ENCODE results near the gene NUAK2.

Gene NUAK2

GRCh38 chr1:205325334-205325884 is 3.9 kb upstream of the NUAK2 start:
- no peak overlapping the region for H3K4me3 ChIP-seq (ENCODE audit: low read length)
- peak; percentile 32 for DNase-seq (ENCODE audit: low read depth, low spot score)

GRCh38 chr1:205324781-205325180 is 3.2 kb upstream of the NUAK2 start:
- H3K4me3 ChIP-seq (ENCODE audit: low read length) = no peak overlapping the region
- DNase-seq (ENCODE audit: low read depth, low spot score) = no peak

GRCh38 chr1:205323794-205324193 is 2.2 kb upstream of the NUAK2 start:
- H3K4me3 ChIP-seq (ENCODE audit: low read length) = no peak overlapping the region
- no peak for DNase-seq (ENCODE audit: low read depth, low spot score)

- no peak for DNase-seq (ENCODE audit: low read depth, low spot score)
- no peak overlapping the region for H3K4me3 ChIP-seq (ENCODE audit: low read length)
Measured at GRCh38 chr1:205321959-205322283, 376 bp upstream of the NUAK2 start.

- no peak overlapping the region for H3K4me3 ChIP-seq (ENCODE audit: low read length)
- no peak for DNase-seq (ENCODE audit: low read depth, low spot score)
Measured at GRCh38 chr1:205319081-205320018, 2.2 kb downstream of the NUAK2 start.

DNA sequence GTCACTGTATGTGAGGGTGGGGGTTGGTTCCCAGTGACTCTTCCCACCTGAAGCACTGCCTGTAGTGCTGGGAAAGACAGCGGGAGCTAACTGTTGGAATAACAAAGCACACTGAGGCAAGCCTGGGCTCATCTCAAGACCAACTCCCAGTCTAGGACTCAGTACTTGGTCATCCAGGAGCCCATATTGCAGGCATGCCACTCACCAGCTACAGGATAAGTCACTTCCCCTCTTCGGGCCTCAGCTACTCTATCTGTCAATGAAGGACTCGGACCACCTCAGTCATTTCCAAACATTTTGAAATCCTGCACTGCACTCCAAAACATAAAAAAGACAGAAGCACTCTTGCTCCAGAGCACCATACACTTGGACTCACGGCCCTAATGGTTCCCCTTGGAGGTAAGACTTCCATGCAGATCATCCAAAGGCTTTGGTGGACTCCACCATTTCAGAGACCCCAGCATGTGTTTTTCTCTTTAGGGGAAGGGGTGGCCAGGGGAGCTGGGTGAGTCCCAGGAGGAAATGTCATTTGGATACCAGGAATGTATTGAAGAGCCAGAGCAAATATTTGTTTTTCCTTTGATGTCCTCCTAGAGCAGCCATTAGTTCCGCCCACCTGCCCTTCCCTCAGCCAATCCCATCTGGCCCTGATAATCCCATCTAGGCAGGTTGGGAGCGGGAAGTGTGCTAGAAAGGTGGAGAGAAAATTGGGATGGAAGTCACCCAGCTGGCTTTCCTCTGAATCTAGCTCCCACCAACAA is 3.1 kb downstream of the NUAK2 start:
- no peak overlapping the region for H3K4me3 ChIP-seq (ENCODE audit: low read length)
- no peak for DNase-seq (ENCODE audit: low read depth, low spot score)

DNA sequence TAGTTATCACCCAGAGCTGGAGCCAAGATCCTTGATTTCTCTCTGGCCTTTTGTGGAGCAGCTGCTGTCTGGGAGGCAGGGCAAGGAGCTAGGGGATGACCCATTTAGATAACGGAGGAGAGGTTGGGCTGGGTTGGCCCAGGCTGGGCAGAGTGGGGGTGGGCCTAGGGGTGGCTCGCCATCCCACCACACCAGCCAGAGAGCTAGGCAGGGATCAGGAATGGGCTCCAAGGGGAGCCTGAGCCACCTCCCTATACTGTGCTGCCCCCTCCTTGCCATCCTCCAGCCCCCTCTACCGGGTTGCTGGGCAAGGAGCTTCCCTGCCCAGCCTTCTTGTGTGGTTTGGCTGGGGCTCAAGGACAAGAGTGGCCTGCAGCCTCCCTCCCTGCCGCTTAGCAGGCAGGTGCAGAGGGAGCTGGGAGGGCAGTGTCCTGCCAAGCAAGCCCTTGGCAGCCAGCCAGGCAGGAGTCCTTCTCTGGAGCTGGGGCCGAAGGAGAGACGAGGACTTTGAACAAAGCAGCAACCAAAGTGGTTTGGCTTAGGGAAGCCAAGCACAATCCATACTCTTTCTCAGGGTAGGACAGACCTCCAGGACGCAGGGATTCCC is 4.1 kb downstream of the NUAK2 start:
- no peak for DNase-seq (ENCODE audit: low read depth, low spot score)

DNA sequence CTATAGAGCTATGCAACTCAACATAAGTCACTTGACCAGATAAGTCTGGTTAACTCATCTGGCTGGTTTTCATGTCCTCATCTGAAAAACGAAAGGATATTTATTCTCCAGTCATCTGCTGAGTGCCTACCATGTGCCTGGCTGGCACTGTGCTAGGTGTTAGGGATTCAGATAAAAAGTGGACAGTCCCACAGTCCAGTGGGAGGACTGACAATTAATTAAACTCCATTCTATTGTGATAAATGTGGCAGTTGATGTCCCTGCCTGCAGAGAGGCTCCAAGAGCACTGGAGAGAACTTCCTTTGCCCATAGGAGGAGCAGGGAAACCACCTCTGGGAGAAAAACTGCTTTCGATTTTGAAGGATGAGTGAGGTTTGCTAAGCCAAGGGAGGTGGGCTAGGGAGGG is 5.4 kb downstream of the NUAK2 start:
- no peak for DNase-seq (ENCODE audit: low read depth, low spot score)
- no peak overlapping the region for H3K4me3 ChIP-seq (ENCODE audit: low read length)

More for the DNA sequence above, 4.1 kb downstream of the NUAK2 start:
- no peak overlapping the region for H3K4me3 ChIP-seq (ENCODE audit: low read length)

DNA sequence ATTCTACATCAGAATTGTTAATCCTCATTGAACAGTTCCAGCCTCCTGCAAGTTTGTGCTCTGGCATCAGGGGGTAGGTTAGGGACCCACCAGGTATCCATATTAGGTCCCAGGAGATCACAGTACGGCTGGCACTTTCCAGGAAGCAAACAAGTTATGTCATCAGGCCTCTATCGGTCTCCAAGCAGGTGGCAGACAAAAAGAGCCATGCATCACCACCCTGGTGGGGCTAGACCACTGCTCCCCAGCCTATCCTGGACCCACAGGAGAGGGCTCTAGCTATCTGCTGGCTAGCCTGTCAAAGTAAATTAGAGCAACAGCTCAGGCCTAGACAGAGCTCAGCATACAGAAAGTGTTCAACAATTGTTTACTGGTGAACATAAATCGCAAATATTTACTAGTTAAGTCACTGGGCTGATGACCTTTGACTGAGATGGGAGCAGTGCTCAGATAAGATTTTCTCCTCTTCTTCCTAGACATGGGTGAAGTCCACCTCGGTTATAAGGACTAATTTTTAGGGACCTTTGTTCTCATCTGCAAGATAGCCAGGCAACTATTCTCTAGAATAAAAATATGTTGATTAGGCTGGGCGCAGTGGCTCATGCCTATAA is 6.4 kb downstream of the NUAK2 start:
- H3K4me3 ChIP-seq (ENCODE audit: low read length) = no peak overlapping the region
- DNase-seq (ENCODE audit: low read depth, low spot score) = no peak

GRCh38 chr1:205313563-205314308 is 7.8 kb downstream of the NUAK2 start:
- no peak overlapping the region for H3K4me3 ChIP-seq (ENCODE audit: low read length)
- DNase-seq (ENCODE audit: low read depth, low spot score) = no peak

GRCh38 chr1:205312866-205313562 is 8.5 kb downstream of the NUAK2 start:
- DNase-seq (ENCODE audit: low read depth, low spot score) = no peak
- no peak overlapping the region for H3K4me3 ChIP-seq (ENCODE audit: low read length)

GRCh38 chr1:205310976-205311704 is 10.4 kb downstream of the NUAK2 start:
- H3K4me3 ChIP-seq (ENCODE audit: low read length) = no peak overlapping the region
- no peak for DNase-seq (ENCODE audit: low read depth, low spot score)

GRCh38 chr1:205309741-205310140 is 11.8 kb downstream of the NUAK2 start:
- H3K4me3 ChIP-seq (ENCODE audit: low read length) = no peak overlapping the region
- no peak for DNase-seq (ENCODE audit: low read depth, low spot score)

GRCh38 chr1:205306929-205307566 is 14.5 kb downstream of the NUAK2 start:
- DNase-seq (ENCODE audit: low read depth, low spot score) = no peak

GRCh38 chr1:205304695-205305070 is 16.9 kb downstream of the NUAK2 start:
- no peak for DNase-seq (ENCODE audit: low read depth, low spot score)
- no peak overlapping the region for H3K4me3 ChIP-seq (ENCODE audit: low read length)

More at GRCh38 chr1:205306929-205307566, 14.5 kb downstream of the NUAK2 start:
- H3K4me3 ChIP-seq (ENCODE audit: low read length) = no peak overlapping the region

GRCh38 chr1:205304046-205304694 is 17.4 kb downstream of the NUAK2 start:
- no peak for DNase-seq (ENCODE audit: low read depth, low spot score)
- no peak overlapping the region for H3K4me3 ChIP-seq (ENCODE audit: low read length)
